ENCODE data around the gene OXSM. TPM values are rescaled to one million over a fixed set of nuclear protein-coding genes. Genes with fewer than 3 reads are reported as not detected.

The OXSM gene
- total RNA-seq, 2 experiments from 2014 or later = 18.8 to 20.9 TPM

DNA sequence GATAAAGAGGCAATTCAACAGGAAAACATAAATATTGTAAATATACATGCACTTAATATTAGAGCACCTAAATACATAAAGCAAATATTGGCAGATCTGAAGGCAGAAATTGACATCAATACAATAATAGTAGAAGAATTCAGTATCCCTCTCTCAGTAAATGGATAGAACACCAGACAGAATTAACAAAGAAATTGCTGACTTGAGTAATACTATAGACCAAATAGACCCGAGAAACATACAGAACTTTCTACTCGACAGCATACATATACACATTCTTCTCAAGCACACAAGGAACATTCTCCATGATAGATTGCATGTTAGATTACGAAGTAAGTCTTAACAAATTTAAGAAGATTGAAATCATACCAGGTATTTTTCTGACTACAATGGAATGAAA is 50.2 kb downstream of the OXSM start:
- no peak overlapping the region for H3K27ac Mint-ChIP-seq
- POLR2A ChIA-PET = no interaction called here
- no peak overlapping the region for H3K4me3 Mint-ChIP-seq
- intact Hi-C loops (cut with micrococcal nuclease) = no loop called here
- H3K27me3 Mint-ChIP-seq = peaks cover 4% of the 10 kb centered on the region
- DNase-seq (no peak), ATAC-seq (no peak)
- H3K9me3 Mint-ChIP-seq = no peaks in the 10 kb centered on the region
- no peaks in the 10 kb centered on the region for H3K4me1 Mint-ChIP-seq (ENCODE audit: low read depth)
- H3K36me3 Mint-ChIP-seq (ENCODE audit: low read depth) = no peaks in the 10 kb centered on the region
- no peak for TF ChIP-seq CTCF (IDR thresholded peaks at IDR 0.05)
- CTCF ChIA-PET = no interaction called here

DNA sequence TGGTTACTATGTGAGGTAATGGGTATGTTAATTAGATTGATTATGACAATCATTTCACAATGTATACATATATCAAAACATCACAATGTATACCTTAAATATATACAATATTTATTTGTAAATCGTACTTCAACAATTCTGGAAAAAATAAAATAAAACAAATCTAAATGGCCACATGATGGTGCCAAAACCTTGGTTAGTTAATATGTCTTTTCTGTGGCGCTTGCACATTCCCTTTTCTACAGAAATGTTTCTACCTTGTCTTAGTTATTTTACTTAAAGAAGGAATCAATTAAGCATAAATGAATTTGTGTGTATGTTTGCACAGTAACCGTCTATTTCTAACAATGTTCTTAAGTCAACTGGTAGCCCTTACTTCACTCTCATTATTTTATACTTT is 53.4 kb downstream of the OXSM start:
- ChIA-PET CTCF (no interaction called here), POLR2A (no interaction called here)
- no peak for TF ChIP-seq CTCF (IDR thresholded peaks at IDR 0.05)
- H3K27ac Mint-ChIP-seq = no peak overlapping the region
- peaks cover 4% of the 10 kb centered on the region for H3K27me3 Mint-ChIP-seq
- H3K9me3 Mint-ChIP-seq = no peaks in the 10 kb centered on the region
- ATAC-seq = no peak
- DNase-seq = no peak
- H3K4me3 Mint-ChIP-seq = no peak overlapping the region
- H3K36me3 Mint-ChIP-seq (ENCODE audit: low read depth) = no peaks in the 10 kb centered on the region
- H3K4me1 Mint-ChIP-seq (ENCODE audit: low read depth) = no peaks in the 10 kb centered on the region
- intact Hi-C loops (cut with micrococcal nuclease) = no loop called here

Other genes with a start within 250 kb of the OXSM start
- gene TOP2B, start 125.2 kb upstream of the OXSM start, total RNA-seq = 100 to 1,000 TPM; 165 to 171 TPM
- gene NGLY1, start 6.6 kb upstream of the OXSM start, total RNA-seq = 100 to 1,000 TPM; 142 to 146 TPM

Data from activated CD8-positive, alpha-beta T cell treated with anti-CD3 and anti-CD28 coated beads for 36 hours (primary cell).